Activated CD8-positive, alpha-beta T cell treated with anti-CD3 and anti-CD28 coated beads for 36 hours (primary cell): ENCODE measurements around the gene LTO1. TPM values are rescaled to one million over a fixed set of nuclear protein-coding genes. Genes with fewer than 3 reads are reported as not detected.
A peak's percentile ranks its signal among the peaks of the same experiment; 100 is the strongest.

ENCODE experiments used
- ATAC-seq: fragments of 200-7000 bp; cut with Tn5 transposase; one replicate; pipeline ENCODE4 v1.10.0; 2021; ENCODE audit warnings: mild to moderate bottlenecking, moderate library complexity
- CTCF ChIA-PET: fragments of 350-600 bp; sonication (Branson Sonifier 250); formaldehyde crosslinking; loops from one replicate; lab custom pipeline; 2021; ENCODE audit warnings: antibody characterized with exemption; lab: Charles Lee
- POLR2A ChIA-PET: fragments of 350-600 bp; sonication (Branson Sonifier 250); formaldehyde crosslinking; loops from one replicate; lab custom pipeline; 2021; ENCODE audit warnings: antibody characterized with exemption; lab: Charles Lee
- DNase-seq: peaks from one replicate; pipeline ENCODE4 v3.0.0-alpha.2; 2020
- H3K27ac Mint-ChIP-seq: one replicate; pipeline ENCODE4 v1.8.0; 2021; ENCODE audit warnings: mild to moderate bottlenecking, mixed read lengths
- H3K27me3 Mint-ChIP-seq: one replicate; pipeline ENCODE4 v1.8.0; 2021; ENCODE audit warnings: mixed read lengths
- H3K36me3 Mint-ChIP-seq: one replicate; pipeline ENCODE4 v1.8.0; 2021; ENCODE audit warnings: low read depth, mixed read lengths
- H3K4me1 Mint-ChIP-seq: one replicate; pipeline ENCODE4 v1.8.0; 2021; ENCODE audit warnings: low read depth, mixed read lengths
- H3K4me3 Mint-ChIP-seq: one replicate; pipeline ENCODE4 v1.8.0; 2021; ENCODE audit warnings: mild to moderate bottlenecking, moderate library complexity, mixed read lengths
- H3K9me3 Mint-ChIP-seq: one replicate; pipeline ENCODE4 v1.8.0; 2021; ENCODE audit warnings: mixed read lengths
- intact Hi-C: fragments of 100-400 bp; cut with micrococcal nuclease; formaldehyde crosslinking; loops from one replicate; pipeline ENCODE4 v1.10.0; 2022
- total RNA-seq, 2 experiments: library from RNA; stranded (reverse); gene quantifications; one replicate each; pipeline ENCODE4 v1.2.3, GENCODE V29; 2021
- TF ChIP-seq, protein P1 (sequence below): fragments of 200-600 bp; IDR thresholded peaks from one replicate; pipeline ENCODE4 v1.8.0; 2022; ENCODE audit warnings: antibody characterized with exemption, mild to moderate bottlenecking

Gene LTO1
- total RNA-seq, 2 experiments from 2014 or later: 14.9 to 15.9 TPM

- TF ChIP-seq, protein P1, sequence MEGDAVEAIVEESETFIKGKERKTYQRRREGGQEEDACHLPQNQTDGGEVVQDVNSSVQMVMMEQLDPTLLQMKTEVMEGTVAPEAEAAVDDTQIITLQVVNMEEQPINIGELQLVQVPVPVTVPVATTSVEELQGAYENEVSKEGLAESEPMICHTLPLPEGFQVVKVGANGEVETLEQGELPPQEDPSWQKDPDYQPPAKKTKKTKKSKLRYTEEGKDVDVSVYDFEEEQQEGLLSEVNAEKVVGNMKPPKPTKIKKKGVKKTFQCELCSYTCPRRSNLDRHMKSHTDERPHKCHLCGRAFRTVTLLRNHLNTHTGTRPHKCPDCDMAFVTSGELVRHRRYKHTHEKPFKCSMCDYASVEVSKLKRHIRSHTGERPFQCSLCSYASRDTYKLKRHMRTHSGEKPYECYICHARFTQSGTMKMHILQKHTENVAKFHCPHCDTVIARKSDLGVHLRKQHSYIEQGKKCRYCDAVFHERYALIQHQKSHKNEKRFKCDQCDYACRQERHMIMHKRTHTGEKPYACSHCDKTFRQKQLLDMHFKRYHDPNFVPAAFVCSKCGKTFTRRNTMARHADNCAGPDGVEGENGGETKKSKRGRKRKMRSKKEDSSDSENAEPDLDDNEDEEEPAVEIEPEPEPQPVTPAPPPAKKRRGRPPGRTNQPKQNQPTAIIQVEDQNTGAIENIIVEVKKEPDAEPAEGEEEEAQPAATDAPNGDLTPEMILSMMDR: no peak
- ChIA-PET POLR2A (no interaction called here), CTCF (no interaction called here)
- Mint-ChIP-seq H3K27me3 (peaks cover 7% of the 10 kb centered on the region), H3K4me3 (no peak overlapping the region), H3K9me3 (no peaks in the 10 kb centered on the region), H3K27ac (no peak overlapping the region), H3K4me1 (peaks cover 4% of the 10 kb centered on the region), H3K36me3 (no peaks in the 10 kb centered on the region)
- ATAC-seq (no peak), DNase-seq (no peak)
- intact Hi-C loops: loop anchor here (10.0 kb wide), 1 partner anchor 513 kb away; no protein-coding TSS in a partner anchor
Observed at GRCh38 chr11:69682221-69682620, 7.1 kb upstream of the LTO1 start.

- peaks cover 4% of the 10 kb centered on the region for H3K27me3 Mint-ChIP-seq
- intact Hi-C loops: loop anchor here (10.0 kb wide), 1 partner anchor 514 kb away; no protein-coding TSS in a partner anchor
- H3K27ac Mint-ChIP-seq: no peak overlapping the region
Observed at GRCh38 chr11:69680688-69681087, 5.5 kb upstream of the LTO1 start.

GRCh38 chr11:69677749-69678148, 2.6 kb upstream of the LTO1 start:
- Mint-ChIP-seq H3K36me3 (peaks cover 4% of the 10 kb centered on the region), H3K27me3 (peaks cover 1% of the 10 kb centered on the region), H3K4me3 (no peak overlapping the region), H3K4me1 (peaks cover 12% of the 10 kb centered on the region), H3K27ac (no peak overlapping the region), H3K9me3 (no peaks in the 10 kb centered on the region)
- POLR2A ChIA-PET: no interaction called here
- TF ChIP-seq, protein P1: no peak
- intact Hi-C loops: no loop called here
- ATAC-seq: no peak
- CTCF ChIA-PET: no interaction called here
- DNase-seq: no peak

More at GRCh38 chr11:69680688-69681087, 5.5 kb upstream of the LTO1 start:
- TF ChIP-seq, protein P1: no peak
- peaks cover 3% of the 10 kb centered on the region for H3K4me1 Mint-ChIP-seq
- no peaks in the 10 kb centered on the region for H3K36me3 Mint-ChIP-seq
- POLR2A ChIA-PET: no interaction called here
- no peak for ATAC-seq
- CTCF ChIA-PET: no interaction called here
- no peak overlapping the region for H3K4me3 Mint-ChIP-seq
- DNase-seq: no peak
- no peaks in the 10 kb centered on the region for H3K9me3 Mint-ChIP-seq

DNA sequence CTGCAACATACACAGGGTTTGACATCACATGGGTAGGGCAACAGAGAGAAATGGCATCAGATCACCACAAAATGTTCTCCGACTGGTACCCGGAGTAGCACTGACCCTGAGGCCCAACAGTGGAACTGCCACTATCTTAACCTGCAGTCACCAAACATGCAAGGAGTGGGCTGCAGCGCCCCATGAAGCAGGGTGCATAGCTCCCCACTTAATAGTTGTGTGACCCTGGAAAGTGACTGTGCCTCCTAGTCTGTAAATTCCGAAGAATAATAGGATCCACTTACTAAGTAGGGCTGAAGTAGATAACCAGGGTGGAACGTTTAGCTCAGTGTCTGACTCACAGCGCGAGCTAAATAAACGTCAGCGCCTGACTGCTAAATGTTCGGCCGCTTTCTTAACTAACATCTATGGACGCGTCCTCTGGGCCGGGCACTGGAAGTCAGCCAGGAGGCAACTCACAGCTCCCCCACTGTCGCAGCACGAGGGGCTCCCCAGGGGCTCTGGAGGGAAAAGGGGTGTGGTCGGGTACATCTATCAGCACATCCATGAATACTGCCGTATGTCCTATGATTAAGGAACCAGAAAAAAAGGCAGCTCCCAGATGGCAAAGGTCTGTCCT, 777 bp downstream of the LTO1 start:
- TF ChIP-seq, protein P1: no peak
- ChIA-PET POLR2A (interaction anchor here (0.6 to 1.3 kb wide), 5 partner anchors 12 to 507 kb away, joined by 3 to 4 read pairs (median 3); no protein-coding TSS in a partner anchor), CTCF (interaction anchor here (0.7 to 2.2 kb wide), 6 partner anchors 11 to 576 kb away, joined by 3 to 7 read pairs (median 3); no protein-coding TSS in a partner anchor)
- DNase-seq: peak; percentile 41
- Mint-ChIP-seq H3K27me3 (peaks cover 1% of the 10 kb centered on the region), H3K36me3 (peaks cover 16% of the 10 kb centered on the region), H3K27ac (peak overlapping the region; percentile 88), H3K9me3 (no peaks in the 10 kb centered on the region), H3K4me3 (peak overlapping the region; percentile 90), H3K4me1 (peaks cover 24% of the 10 kb centered on the region)
- intact Hi-C loops: no loop called here
- ATAC-seq: peak; percentile 14

- DNase-seq (no peak), ATAC-seq (no peak)
- Mint-ChIP-seq H3K36me3 (peaks cover 27% of the 10 kb centered on the region), H3K4me3 (no peak overlapping the region), H3K4me1 (peaks cover 26% of the 10 kb centered on the region), H3K9me3 (no peaks in the 10 kb centered on the region), H3K27me3 (no peaks in the 10 kb centered on the region), H3K27ac (peak overlapping the region; percentile 1)
- TF ChIP-seq, protein P1: no peak
- ChIA-PET CTCF (interaction anchor here (1.2 to 2.6 kb wide), 4 partner anchors 10 to 572 kb away, joined by 3 to 16 read pairs (median 10); no protein-coding TSS in a partner anchor), POLR2A (interaction anchor here (0.8 kb wide), 1 partner anchor 31 kb away, joined by 3 read pairs; the partner anchor contains the start of gene CCND1)
- intact Hi-C loops: no loop called here
Observed at GRCh38 chr11:69671734-69672465, 3.3 kb downstream of the LTO1 start.
